K562 (cell line): ENCODE results near the gene SMIM35. TPM values are rescaled to one million over a fixed set of nuclear protein-coding genes. Genes with fewer than 3 reads are reported as not detected.

ENCODE experiments used
- DACH1 ChIP-seq: fragments of 450-650 bp; IDR thresholded peaks from 2 replicates; pipeline ENCODE4 v1.6.1; 2018; ENCODE audit not compliant: partially characterized antibody
- HDAC3 ChIP-seq: fragments of 450-650 bp; IDR thresholded peaks from 2 replicates; pipeline ENCODE4 v1.6.1; 2018; ENCODE audit warnings: borderline replicate concordance, mild to moderate bottlenecking, moderate library complexity; ENCODE audit not compliant: partially characterized antibody
- JUN ChIP-seq, 2 experiments: sonication (generic) in 1 of 2; formaldehyde crosslinking in 1 of 2; IDR thresholded peaks; 2 replicates each; pipeline versions ENCODE4 v1.6.1 to v1.8.0; 2012 to 2022; ENCODE audit warnings: borderline replicate concordance in 2 of 2, mild to moderate bottlenecking in 2 of 2, improper control_type of control experiment in 1 of 2, low read depth in 1 of 2, low read length in 1 of 2, missing genetic modification reagents in 1 of 2
- MTF1 ChIP-seq: fragments of 250-450 bp; sonication (Bioruptor Pico); IDR thresholded peaks from 2 replicates; pipeline ENCODE4 v1.9.0; 2021; ENCODE audit warnings: moderate library complexity, mild to moderate bottlenecking, inconsistent platforms, borderline replicate concordance
- TEAD4 ChIP-seq, 2 experiments: sonication (generic) in 1 of 2; formaldehyde crosslinking in 1 of 2; IDR thresholded peaks; 2 replicates each; pipeline versions ENCODE4 v1.6.1 to v1.8.0; 2012 to 2022; ENCODE audit warnings: borderline replicate concordance in 1 of 2, inconsistent platforms in 1 of 2, low read length in 1 of 2, mild to moderate bottlenecking in 1 of 2, missing genetic modification reagents in 1 of 2
- ZC3H8 ChIP-seq: fragments of 450-650 bp; IDR thresholded peaks from 2 replicates; pipeline ENCODE4 v1.6.1; 2017
- ZNF644 ChIP-seq: fragments of 200-800 bp; sonication (Bioruptor generic); IDR thresholded peaks from 2 replicates; pipeline ENCODE4 v1.6.1; 2016; ENCODE audit warnings: low read depth, missing genetic modification characterization, missing compliant biosample characterization
- polyA plus RNA-seq, 8 experiments: library from polyadenylated mRNA; depleted of rRNA in 4 of 8; stranded (reverse) in 5 of 8; unstranded in 3 of 8; fragments of >200 nt; fragmentation: Nextera tagmentation in 2 of 8; fragmentation: Illumina TruSeq in 1 of 8; extraction: Ambion mirVana in 2 of 8; extraction: Trizol in 1 of 8; gene quantifications; 2 replicates each; pipeline versions ENCODE4 v1.2.1 to v1.2.3, GENCODE V29; 2011 to 2014; ENCODE audit warnings: inconsistent platforms in 1 of 8, missing spikeins in 1 of 8
- total RNA-seq, 7 experiments: library from RNA; depleted of rRNA in 6 of 7; stranded (reverse); fragments of >200 nt in 6 of 7; fragmentation: Illumina TruSeq in 2 of 7; extraction: Trizol in 2 of 7; gene quantifications; 2 replicates each; pipeline versions ENCODE4 v1.2.1 to v1.2.3, GENCODE V29; 2011 to 2021; ENCODE audit warnings: low replicate concordance in 1 of 7
- TF ChIP-seq, protein P1 (sequence below): sonication (generic); formaldehyde crosslinking; IDR thresholded peaks from 2 replicates; pipeline ENCODE4 v1.8.0; 2023; ENCODE audit warnings: mild to moderate bottlenecking, missing genetic modification reagents

The SMIM35 gene
- total and polyA plus RNA-seq, 9 of the 15 experiments (the other 6 are each of a cell fraction or from before 2014, with no cell fraction given): 0.03 TPM; not detected in 7

DNA sequence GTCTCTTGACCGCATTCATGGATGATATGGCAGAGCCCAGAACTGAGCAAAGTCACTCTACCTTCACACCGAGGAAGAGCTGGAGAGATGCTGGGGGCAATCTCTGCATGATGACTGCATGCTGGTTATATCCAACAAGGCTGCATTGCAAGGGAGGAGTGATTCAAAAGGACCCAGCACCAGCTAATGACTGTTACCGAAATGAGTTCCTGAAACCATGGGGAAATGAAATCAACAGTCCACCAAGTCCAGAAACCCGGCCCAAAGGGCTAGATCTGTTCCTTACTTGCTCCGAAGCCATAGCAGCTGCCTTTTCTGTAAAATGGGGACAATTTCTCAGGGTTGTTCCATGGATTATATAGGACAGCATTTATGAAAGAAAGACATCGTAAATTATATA is 1.2 kb upstream of the SMIM35 start (continued):
- TF ChIP-seq, protein P1, sequence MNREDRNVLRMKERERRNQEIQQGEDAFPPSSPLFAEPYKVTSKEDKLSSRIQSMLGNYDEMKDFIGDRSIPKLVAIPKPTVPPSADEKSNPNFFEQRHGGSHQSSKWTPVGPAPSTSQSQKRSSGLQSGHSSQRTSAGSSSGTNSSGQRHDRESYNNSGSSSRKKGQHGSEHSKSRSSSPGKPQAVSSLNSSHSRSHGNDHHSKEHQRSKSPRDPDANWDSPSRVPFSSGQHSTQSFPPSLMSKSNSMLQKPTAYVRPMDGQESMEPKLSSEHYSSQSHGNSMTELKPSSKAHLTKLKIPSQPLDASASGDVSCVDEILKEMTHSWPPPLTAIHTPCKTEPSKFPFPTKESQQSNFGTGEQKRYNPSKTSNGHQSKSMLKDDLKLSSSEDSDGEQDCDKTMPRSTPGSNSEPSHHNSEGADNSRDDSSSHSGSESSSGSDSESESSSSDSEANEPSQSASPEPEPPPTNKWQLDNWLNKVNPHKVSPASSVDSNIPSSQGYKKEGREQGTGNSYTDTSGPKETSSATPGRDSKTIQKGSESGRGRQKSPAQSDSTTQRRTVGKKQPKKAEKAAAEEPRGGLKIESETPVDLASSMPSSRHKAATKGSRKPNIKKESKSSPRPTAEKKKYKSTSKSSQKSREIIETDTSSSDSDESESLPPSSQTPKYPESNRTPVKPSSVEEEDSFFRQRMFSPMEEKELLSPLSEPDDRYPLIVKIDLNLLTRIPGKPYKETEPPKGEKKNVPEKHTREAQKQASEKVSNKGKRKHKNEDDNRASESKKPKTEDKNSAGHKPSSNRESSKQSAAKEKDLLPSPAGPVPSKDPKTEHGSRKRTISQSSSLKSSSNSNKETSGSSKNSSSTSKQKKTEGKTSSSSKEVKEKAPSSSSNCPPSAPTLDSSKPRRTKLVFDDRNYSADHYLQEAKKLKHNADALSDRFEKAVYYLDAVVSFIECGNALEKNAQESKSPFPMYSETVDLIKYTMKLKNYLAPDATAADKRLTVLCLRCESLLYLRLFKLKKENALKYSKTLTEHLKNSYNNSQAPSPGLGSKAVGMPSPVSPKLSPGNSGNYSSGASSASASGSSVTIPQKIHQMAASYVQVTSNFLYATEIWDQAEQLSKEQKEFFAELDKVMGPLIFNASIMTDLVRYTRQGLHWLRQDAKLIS: no peak
- TF ChIP-seq DACH1: no peak
- TF ChIP-seq TEAD4 (IDR thresholded peaks at IDR 0.05; ENCODE audit: low read length): no peak
- no peak for TF ChIP-seq TEAD4 (CRISPR knock-in tag; IDR thresholded peaks at IDR 0.05; ENCODE audit: borderline replicate concordance)
- TF ChIP-seq ZNF644 (tag): no peak
- TF ChIP-seq JUN (IDR thresholded peaks at IDR 0.05; ENCODE audit: borderline replicate concordance, low read depth, low read length): no peak
- TF ChIP-seq JUN (CRISPR knock-in tag; IDR thresholded peaks at IDR 0.05; ENCODE audit: borderline replicate concordance): no peak
- TF ChIP-seq ZC3H8: no peak
- no peak for TF ChIP-seq HDAC3
- no peak for TF ChIP-seq MTF1
